Measurements from ENCODE around the gene LARGE1. TPM values are rescaled to one million over a fixed set of nuclear protein-coding genes. Genes with fewer than 3 reads are reported as not detected.

The LARGE1 gene
- total and polyA plus RNA-seq, 10 donors = 1.9 to 35.8 (median 22.8) TPM

GRCh38 chr22:33325232-33326004, 594.9 kb downstream of the LARGE1 start:
- Histone ChIP-seq H3K9me3 (no peaks in the 10 kb centered on the region), H3K27ac (peak overlapping the region in 5 of 8 donors; percentile 21 to 68 (median 60)), H3K27me3 (replicated peaks in 1 of 7) (no peaks in the 10 kb centered on the region), H3K4me1 (peaks cover 0 to 30% (median 11%) of the 10 kb centered on the region in 6 donors), H3K36me3 (no peaks in the 10 kb centered on the region), H3K4me3 (no peak overlapping the region)
- intact Hi-C loops (cut with DNase I; ENCODE audit: low total_unique reads) = no loop called here
- TF ChIP-seq POLR2AphosphoS5 (IDR thresholded peaks at IDR 0.05) (no peak), CTCF (IDR thresholded peaks at IDR 0.05 in 8 of 11, conservative IDR thresholded peaks at IDR 0.05 in 3 of 11) (no peak), POLR2A (IDR thresholded peaks at IDR 0.05) (no peak)
- no peak for DNase-seq
- WGBS, 5 donors = 40 to 63% (median 51%) methylated on average over 5 of the region's 5 CpGs

DNA sequence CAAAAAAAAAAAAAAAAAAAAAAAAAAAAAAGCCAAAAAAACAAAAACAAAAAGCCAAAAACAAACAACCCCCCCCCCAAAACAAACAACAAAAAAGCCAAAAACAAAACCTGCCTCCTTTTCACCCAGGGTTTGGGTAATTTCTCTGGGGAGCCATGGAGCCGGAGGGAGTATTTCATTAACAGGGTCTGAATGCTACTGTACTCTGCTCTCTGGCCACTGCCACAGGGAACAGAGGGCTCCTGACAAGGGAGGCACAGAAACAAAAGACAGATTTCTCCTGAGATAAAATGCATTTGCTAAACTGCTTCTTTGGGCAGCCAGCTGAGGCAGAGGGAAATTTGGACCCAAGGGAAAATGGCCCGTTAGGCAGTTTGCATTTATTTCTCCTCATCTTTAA, 596.0 kb downstream of the LARGE1 start:
- H3K27ac ChIP-seq = no peak overlapping the region
- no peak overlapping the region for H3K4me3 ChIP-seq
- TF ChIP-seq POLR2AphosphoS5 (IDR thresholded peaks at IDR 0.05) (no peak), POLR2A (IDR thresholded peaks at IDR 0.05) (no peak), CTCF (IDR thresholded peaks at IDR 0.05 in 8 of 11, conservative IDR thresholded peaks at IDR 0.05 in 3 of 11) (no peak)
- intact Hi-C loops (cut with DNase I; ENCODE audit: low total_unique reads) = no loop called here
- H3K36me3 ChIP-seq = no peaks in the 10 kb centered on the region
- peaks cover 0 to 30% (median 11%) of the 10 kb centered on the region in 6 donors for H3K4me1 ChIP-seq
- H3K27me3 ChIP-seq (replicated peaks in 1 of 7) = no peaks in the 10 kb centered on the region
- WGBS, 5 donors = 77 to 87% (median 86%) methylated on average over 2 of the region's 2 CpGs
- no peaks in the 10 kb centered on the region for H3K9me3 ChIP-seq
- no peak for DNase-seq

- no peaks in the 10 kb centered on the region for H3K27me3 ChIP-seq (replicated peaks in 1 of 7)
- no peak overlapping the region for H3K27ac ChIP-seq
- no peaks in the 10 kb centered on the region for H3K36me3 ChIP-seq
- 42 to 71% (median 57%) methylated on average over 3 of the region's 3 CpGs for WGBS, 5 donors
- no peaks in the 10 kb centered on the region for H3K9me3 ChIP-seq
- TF ChIP-seq POLR2AphosphoS5 (IDR thresholded peaks at IDR 0.05) (no peak), CTCF (IDR thresholded peaks at IDR 0.05 in 8 of 11, conservative IDR thresholded peaks at IDR 0.05 in 3 of 11) (no peak), POLR2A (IDR thresholded peaks at IDR 0.05) (no peak)
- DNase-seq = no peak
- no peak overlapping the region for H3K4me3 ChIP-seq
- H3K4me1 ChIP-seq = peaks cover 0 to 30% (median 11%) of the 10 kb centered on the region in 6 donors
- intact Hi-C loops (cut with DNase I; ENCODE audit: low total_unique reads) = no loop called here
Observed at GRCh38 chr22:33321466-33321865, 598.8 kb downstream of the LARGE1 start.

DNA sequence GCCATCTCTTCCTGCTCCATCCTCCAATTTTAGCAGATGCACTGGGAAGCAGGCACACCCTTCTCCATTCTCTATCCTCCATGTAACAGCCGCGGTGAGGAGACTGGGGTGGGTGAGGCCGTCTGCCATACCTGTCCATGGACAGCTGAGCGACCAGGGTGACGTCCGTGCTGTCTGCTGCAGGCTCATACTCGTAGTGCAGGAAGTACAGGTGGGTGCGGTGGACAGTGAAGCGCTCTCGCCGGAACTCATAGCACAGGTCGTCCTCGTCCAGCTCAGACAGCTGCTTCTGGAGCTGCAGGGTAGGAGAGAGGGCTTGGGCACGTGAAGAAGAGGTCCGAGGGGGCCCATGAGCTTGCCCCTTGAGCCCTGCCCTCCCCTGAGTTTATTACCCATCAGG, 604.3 kb downstream of the LARGE1 start:
- intact Hi-C loops (cut with DNase I; ENCODE audit: low total_unique reads) = loop anchor here (5.0 kb wide), 1 partner anchor 261 kb away; no protein-coding TSS in a partner anchor

More for the DNA sequence above, 604.3 kb downstream of the LARGE1 start:
- H3K4me3 ChIP-seq = no peak overlapping the region
- no peaks in the 10 kb centered on the region for H3K9me3 ChIP-seq
- H3K36me3 ChIP-seq = peaks cover 0 to 34% (median 0%) of the 10 kb centered on the region in 6 donors
- H3K27ac ChIP-seq = no peak overlapping the region
- H3K27me3 ChIP-seq (replicated peaks in 1 of 7) = no peaks in the 10 kb centered on the region
- WGBS, 5 donors = 76 to 85% (median 82%) methylated on average over 11 to 15 of the region's 15 CpGs
- no peak for TF ChIP-seq POLR2A (IDR thresholded peaks at IDR 0.05)
- TF ChIP-seq POLR2AphosphoS5 (IDR thresholded peaks at IDR 0.05) = peak in 1 of 3 donors; percentile 10
- peak; percentile 67 for DNase-seq
- peaks cover 0 to 4% (median 0%) of the 10 kb centered on the region in 6 donors for H3K4me1 ChIP-seq
